NCI-H2227 (cell line): ENCODE measurements around the gene ZNF839.

Experiments
- DNase-seq: peaks from one replicate; lab custom pipeline; 2025; ENCODE audit not compliant: unreplicated experiment; lab: John Stamatoyannopoulos, UW

The ZNF839 gene

GRCh38 chr14:102374264-102374663, 54.7 kb downstream of the ZNF839 start:
- DNase-seq: no peak

- no peak for DNase-seq
Observed at GRCh38 chr14:102375119-102375518, 55.6 kb downstream of the ZNF839 start.

GRCh38 chr14:102377696-102378095, 58.1 kb downstream of the ZNF839 start:
- no peak for DNase-seq

DNA sequence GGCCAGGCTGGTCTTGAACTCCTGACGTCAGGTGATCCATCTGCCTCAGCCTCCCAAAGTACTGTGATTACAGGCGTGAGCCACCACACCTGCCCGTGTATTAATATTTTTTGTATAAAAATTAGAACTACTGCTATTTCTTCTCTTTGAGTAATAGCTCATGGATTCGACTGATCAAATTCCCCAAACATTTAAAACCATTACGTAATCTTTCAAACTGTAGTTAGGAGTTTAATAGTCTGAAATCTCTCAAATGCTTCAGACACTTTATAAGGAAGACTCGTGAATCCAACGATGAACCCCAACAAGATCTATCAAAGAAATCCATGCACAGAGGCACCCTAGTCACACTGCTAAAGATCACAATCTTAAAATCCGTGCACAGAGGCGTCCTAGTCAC, 59.3 kb downstream of the ZNF839 start:
- DNase-seq: no peak

DNA sequence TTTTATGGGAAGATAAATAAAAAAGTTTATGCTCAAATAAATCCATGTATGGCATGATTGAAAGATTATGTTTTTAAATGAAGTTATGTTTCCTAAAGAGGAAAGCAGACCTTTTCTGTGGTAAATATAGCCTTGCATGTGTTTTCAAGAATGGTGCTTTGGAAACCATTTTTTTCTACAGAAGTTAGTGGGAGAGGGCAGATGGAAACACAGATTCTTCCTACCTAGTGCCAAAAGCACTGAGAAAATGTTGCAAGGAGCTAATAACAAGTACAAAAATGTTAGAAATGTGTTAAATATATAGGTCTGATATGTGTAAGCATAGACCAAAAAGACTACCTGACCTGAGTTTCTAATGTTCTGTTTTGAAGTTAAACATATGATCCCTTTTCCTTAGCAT, 67.5 kb downstream of the ZNF839 start:
- DNase-seq: no peak

GRCh38 chr14:102389246-102389645, 69.7 kb downstream of the ZNF839 start:
- no peak for DNase-seq

DNA sequence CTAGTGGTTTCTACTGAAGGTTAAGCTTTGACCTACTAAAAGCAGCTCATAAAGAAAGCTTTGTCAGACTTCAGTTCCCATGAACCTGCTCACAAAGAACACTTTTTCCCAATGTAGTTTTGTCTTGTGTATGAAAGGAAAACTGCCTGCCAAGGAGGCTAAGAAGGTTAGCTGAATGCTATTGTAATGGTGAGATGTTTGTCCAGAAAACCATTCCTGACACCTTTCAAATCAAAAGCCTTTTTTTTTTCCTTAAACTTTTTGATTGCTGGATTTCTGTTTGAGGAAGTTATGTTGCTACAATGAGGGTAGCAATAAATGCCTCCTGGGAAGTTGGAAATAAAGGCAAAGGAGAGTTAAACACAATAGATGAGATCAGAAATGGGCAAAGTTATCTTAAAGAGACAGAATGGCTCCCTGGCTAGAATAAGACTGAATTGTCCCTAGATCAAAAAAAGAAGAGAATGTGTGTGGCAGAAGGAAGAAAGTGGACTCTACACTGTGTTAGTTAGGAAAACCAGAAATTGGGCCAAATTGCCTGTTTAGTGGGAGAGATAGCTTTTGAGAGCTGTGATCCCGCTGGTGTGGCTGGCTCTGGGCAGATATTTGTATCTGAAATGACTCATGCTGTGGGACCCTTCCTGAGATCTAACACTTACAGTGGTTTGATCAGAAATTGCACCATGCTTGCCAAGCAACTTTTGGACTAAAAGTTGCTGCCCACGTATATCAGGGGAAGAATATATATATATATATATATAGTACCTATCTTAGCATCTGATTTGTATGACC, 70.7 kb downstream of the ZNF839 start:
- DNase-seq: no peak
